ENCODE data around the gene DNAL4. TPM values are rescaled to one million over a fixed set of nuclear protein-coding genes. Genes with fewer than 3 reads are reported as not detected.

DNAL4 gene
- total and polyA plus RNA-seq, 4 donors: 8.2 to 14.3 (median 9.8) TPM

DNA sequence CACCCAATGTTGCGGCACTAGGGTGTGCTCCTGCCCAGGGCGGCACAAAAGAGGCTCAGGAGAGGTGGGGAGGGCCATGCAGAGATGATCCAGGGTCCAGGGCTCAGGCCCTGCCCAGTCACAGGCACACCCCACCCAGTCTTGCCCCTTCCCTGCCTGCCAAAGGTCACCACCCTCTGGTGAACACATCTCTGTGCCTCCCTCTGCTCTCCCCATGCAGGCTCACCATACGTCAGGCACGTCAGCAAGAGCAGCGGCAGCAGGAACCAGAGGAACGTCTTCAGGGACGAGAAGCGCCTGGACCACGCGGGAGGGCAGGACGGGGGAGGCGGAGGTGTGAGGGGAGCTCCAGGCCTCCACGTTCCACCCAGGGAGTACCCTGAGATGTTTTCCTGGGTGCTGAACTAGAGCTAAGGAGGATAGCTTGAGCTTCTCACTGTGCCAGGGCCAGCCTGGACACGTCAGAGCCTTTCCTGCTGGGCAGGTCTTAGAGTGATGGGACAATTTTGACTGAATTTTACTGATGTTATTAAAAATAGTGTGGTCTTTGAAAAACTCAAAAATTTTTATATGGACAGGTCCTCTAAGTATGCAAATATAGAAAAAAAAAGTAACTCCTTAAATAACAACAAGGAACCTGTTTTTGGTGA, 45.3 kb downstream of the DNAL4 start:
- H3K9me3 ChIP-seq (ENCODE audit: control insufficient read depth, low read length): no peaks in the 10 kb centered on the region
- H3K27me3 ChIP-seq (ENCODE audit: control insufficient read depth in 1 of 2, insufficient read depth in 2 of 2, low read length in 1 of 2): no peaks in the 10 kb centered on the region
- no peak overlapping the region for H3K4me3 ChIP-seq (ENCODE audit: low read length in 2 of 2)
- DNase-seq (no peak), ATAC-seq (ENCODE audit: low FRiP score) (no peak)
- H3K27ac ChIP-seq (ENCODE audit: low read depth in 1 of 2, low read length in 2 of 2): no peak overlapping the region
- intact Hi-C loops (cut with DNase I): no loop called here
- WGBS, 2 donors: 72 to 77% methylated on average over 13 to 14 of the region's 14 CpGs
- H3K36me3 ChIP-seq (ENCODE audit: control insufficient read depth in 1 of 2, insufficient read depth in 2 of 2, low read length in 1 of 2): peaks cover 5 to 28% of the 10 kb centered on the region in 2 donors
- H3K4me1 ChIP-seq (ENCODE audit: control insufficient read depth in 1 of 2, insufficient read depth in 2 of 2, low read length in 2 of 2): no peaks in the 10 kb centered on the region

- DNase-seq (no peak), ATAC-seq (ENCODE audit: low FRiP score) (no peak)
- no peak overlapping the region for H3K4me3 ChIP-seq (ENCODE audit: low read length in 2 of 2)
- 90 to 91% methylated on average over 14 of the region's 14 CpGs for WGBS, 2 donors
- no peaks in the 10 kb centered on the region for H3K9me3 ChIP-seq (ENCODE audit: control insufficient read depth, low read length)
- H3K4me1 ChIP-seq (ENCODE audit: control insufficient read depth in 1 of 2, insufficient read depth in 2 of 2, low read length in 2 of 2): no peaks in the 10 kb centered on the region
- H3K27me3 ChIP-seq (ENCODE audit: control insufficient read depth in 1 of 2, insufficient read depth in 2 of 2, low read length in 1 of 2): no peaks in the 10 kb centered on the region
- no peak overlapping the region for H3K27ac ChIP-seq (ENCODE audit: low read depth in 1 of 2, low read length in 2 of 2)
- intact Hi-C loops (cut with DNase I): no loop called here
- peaks cover 6 to 32% of the 10 kb centered on the region in 2 donors for H3K36me3 ChIP-seq (ENCODE audit: control insufficient read depth in 1 of 2, insufficient read depth in 2 of 2, low read length in 1 of 2)
Measured at GRCh38 chr22:38745676-38746460, 48.1 kb downstream of the DNAL4 start.

DNA sequence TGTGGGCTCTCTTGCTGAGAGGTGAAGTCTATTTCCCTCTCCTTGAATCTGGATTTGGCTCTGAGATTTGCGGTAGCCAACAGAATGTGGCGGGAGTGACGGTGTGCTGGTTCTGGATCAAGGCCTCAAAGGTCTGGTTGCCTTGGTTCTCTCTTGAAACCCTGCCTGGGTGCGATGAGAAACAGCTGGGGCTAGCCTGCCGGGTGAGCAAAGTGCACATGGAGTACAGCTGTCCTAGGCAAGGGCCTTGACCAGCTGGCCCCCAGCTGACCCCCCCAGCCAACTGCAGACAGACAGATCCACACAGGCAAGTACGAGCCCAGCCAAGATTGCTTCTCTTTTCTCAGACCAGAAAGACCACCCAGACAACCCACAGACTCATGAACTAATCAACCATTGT, 49.0 kb downstream of the DNAL4 start:
- H3K9me3 ChIP-seq (ENCODE audit: control insufficient read depth, low read length): no peaks in the 10 kb centered on the region
- H3K36me3 ChIP-seq (ENCODE audit: control insufficient read depth in 1 of 2, insufficient read depth in 2 of 2, low read length in 1 of 2): peaks cover 13 to 33% of the 10 kb centered on the region in 2 donors
- no peak overlapping the region for H3K27ac ChIP-seq (ENCODE audit: low read depth in 1 of 2, low read length in 2 of 2)
- H3K27me3 ChIP-seq (ENCODE audit: control insufficient read depth in 1 of 2, insufficient read depth in 2 of 2, low read length in 1 of 2): no peaks in the 10 kb centered on the region
- no peak overlapping the region for H3K4me3 ChIP-seq (ENCODE audit: low read length in 2 of 2)
- intact Hi-C loops (cut with DNase I): no loop called here
- ATAC-seq (ENCODE audit: low FRiP score): no peak
- no peak for DNase-seq
- H3K4me1 ChIP-seq (ENCODE audit: control insufficient read depth in 1 of 2, insufficient read depth in 2 of 2, low read length in 2 of 2): no peaks in the 10 kb centered on the region
- WGBS, 2 donors: 91 to 92% methylated on average over 6 of the region's 6 CpGs

GRCh38 chr22:38742176-38742942, 51.6 kb downstream of the DNAL4 start:
- Histone ChIP-seq H3K4me3 (ENCODE audit: low read length in 2 of 2) (no peak overlapping the region), H3K27me3 (ENCODE audit: control insufficient read depth in 1 of 2, insufficient read depth in 2 of 2, low read length in 1 of 2) (no peaks in the 10 kb centered on the region), H3K4me1 (ENCODE audit: control insufficient read depth in 1 of 2, insufficient read depth in 2 of 2, low read length in 2 of 2) (no peaks in the 10 kb centered on the region), H3K27ac (ENCODE audit: low read depth in 1 of 2, low read length in 2 of 2) (no peak overlapping the region), H3K36me3 (ENCODE audit: control insufficient read depth in 1 of 2, insufficient read depth in 2 of 2, low read length in 1 of 2) (peaks cover 11 to 42% of the 10 kb centered on the region in 2 donors), H3K9me3 (ENCODE audit: control insufficient read depth, low read length) (no peaks in the 10 kb centered on the region)
- ATAC-seq (ENCODE audit: low FRiP score): no peak
- 89 to 91% methylated on average over 25 of the region's 25 CpGs for WGBS, 2 donors
- DNase-seq: no peak
- intact Hi-C loops (cut with DNase I): no loop called here

DNA sequence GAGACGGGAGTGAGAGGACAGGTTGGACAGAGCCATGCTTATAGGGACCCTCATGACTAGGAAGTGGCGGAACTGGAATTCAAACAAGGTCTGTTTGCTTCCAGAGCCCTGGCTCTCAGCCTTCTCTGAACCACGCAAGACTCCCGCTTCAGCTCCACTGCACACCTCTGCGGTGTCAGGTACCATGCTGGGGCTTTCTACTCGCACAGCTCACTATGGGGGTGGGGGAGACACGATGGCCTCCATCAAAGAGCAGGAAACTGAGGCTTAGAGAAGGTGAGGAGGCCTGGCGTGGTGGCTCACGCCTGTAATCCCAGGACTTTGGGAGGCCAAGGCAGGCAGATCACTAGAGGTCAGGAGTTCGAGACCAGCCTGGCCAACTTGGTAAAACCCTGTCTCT, 52.4 kb downstream of the DNAL4 start:
- Histone ChIP-seq H3K27me3 (ENCODE audit: control insufficient read depth in 1 of 2, insufficient read depth in 2 of 2, low read length in 1 of 2) (no peaks in the 10 kb centered on the region), H3K9me3 (ENCODE audit: control insufficient read depth, low read length) (no peaks in the 10 kb centered on the region), H3K4me1 (ENCODE audit: control insufficient read depth in 1 of 2, insufficient read depth in 2 of 2, low read length in 2 of 2) (no peaks in the 10 kb centered on the region), H3K36me3 (ENCODE audit: control insufficient read depth in 1 of 2, insufficient read depth in 2 of 2, low read length in 1 of 2) (peaks cover 11 to 42% of the 10 kb centered on the region in 2 donors), H3K4me3 (ENCODE audit: low read length in 2 of 2) (no peak overlapping the region), H3K27ac (ENCODE audit: low read depth in 1 of 2, low read length in 2 of 2) (no peak overlapping the region)
- ATAC-seq (ENCODE audit: low FRiP score) (no peak), DNase-seq (no peak)
- intact Hi-C loops (cut with DNase I): no loop called here
- WGBS, 2 donors: 93 to 94% methylated on average over 10 of the region's 10 CpGs

GRCh38 chr22:38741166-38741565, 52.8 kb downstream of the DNAL4 start:
- no peaks in the 10 kb centered on the region for H3K4me1 ChIP-seq (ENCODE audit: control insufficient read depth in 1 of 2, insufficient read depth in 2 of 2, low read length in 2 of 2)
- no peak overlapping the region for H3K4me3 ChIP-seq (ENCODE audit: low read length in 2 of 2)
- no peaks in the 10 kb centered on the region for H3K27me3 ChIP-seq (ENCODE audit: control insufficient read depth in 1 of 2, insufficient read depth in 2 of 2, low read length in 1 of 2)
- intact Hi-C loops (cut with DNase I): no loop called here
- no peak overlapping the region for H3K27ac ChIP-seq (ENCODE audit: low read depth in 1 of 2, low read length in 2 of 2)
- ATAC-seq (ENCODE audit: low FRiP score): no peak
- no peak for DNase-seq
- H3K36me3 ChIP-seq (ENCODE audit: control insufficient read depth in 1 of 2, insufficient read depth in 2 of 2, low read length in 1 of 2): peaks cover 11 to 42% of the 10 kb centered on the region in 2 donors
- no peaks in the 10 kb centered on the region for H3K9me3 ChIP-seq (ENCODE audit: control insufficient read depth, low read length)
- 86 to 89% methylated on average over 9 of the region's 9 CpGs for WGBS, 2 donors

DNA sequence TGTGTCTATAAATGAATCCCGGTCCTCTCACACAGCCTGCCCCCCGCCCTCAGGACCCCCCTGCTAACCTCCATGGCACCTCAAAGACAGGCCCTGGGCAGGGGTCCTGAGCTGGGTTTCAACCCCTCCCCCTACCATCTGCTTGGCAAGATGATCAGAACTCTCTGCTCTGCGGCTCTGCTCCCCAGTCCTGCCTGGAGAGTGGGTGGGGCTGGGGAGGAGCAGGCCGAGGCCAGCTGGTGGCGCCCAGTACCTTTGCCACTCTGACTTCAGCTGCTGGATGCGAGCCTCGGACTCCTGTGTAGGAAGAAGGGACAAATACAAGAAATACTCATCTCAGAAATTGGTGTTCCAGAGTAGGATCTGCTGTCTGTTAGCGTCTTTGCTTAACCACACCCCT, 53.2 kb downstream of the DNAL4 start:
- DNase-seq (no peak), ATAC-seq (ENCODE audit: low FRiP score) (no peak)
- Histone ChIP-seq H3K27ac (ENCODE audit: low read depth in 1 of 2, low read length in 2 of 2) (no peak overlapping the region), H3K36me3 (ENCODE audit: control insufficient read depth in 1 of 2, insufficient read depth in 2 of 2, low read length in 1 of 2) (peaks cover 11 to 43% of the 10 kb centered on the region in 2 donors), H3K4me3 (ENCODE audit: low read length in 2 of 2) (no peak overlapping the region), H3K27me3 (ENCODE audit: control insufficient read depth in 1 of 2, insufficient read depth in 2 of 2, low read length in 1 of 2) (no peaks in the 10 kb centered on the region), H3K4me1 (ENCODE audit: control insufficient read depth in 1 of 2, insufficient read depth in 2 of 2, low read length in 2 of 2) (no peaks in the 10 kb centered on the region), H3K9me3 (ENCODE audit: control insufficient read depth, low read length) (no peaks in the 10 kb centered on the region)
- intact Hi-C loops (cut with DNase I): no loop called here
- 72 to 77% methylated on average over 8 of the region's 8 CpGs for WGBS, 2 donors

DNA sequence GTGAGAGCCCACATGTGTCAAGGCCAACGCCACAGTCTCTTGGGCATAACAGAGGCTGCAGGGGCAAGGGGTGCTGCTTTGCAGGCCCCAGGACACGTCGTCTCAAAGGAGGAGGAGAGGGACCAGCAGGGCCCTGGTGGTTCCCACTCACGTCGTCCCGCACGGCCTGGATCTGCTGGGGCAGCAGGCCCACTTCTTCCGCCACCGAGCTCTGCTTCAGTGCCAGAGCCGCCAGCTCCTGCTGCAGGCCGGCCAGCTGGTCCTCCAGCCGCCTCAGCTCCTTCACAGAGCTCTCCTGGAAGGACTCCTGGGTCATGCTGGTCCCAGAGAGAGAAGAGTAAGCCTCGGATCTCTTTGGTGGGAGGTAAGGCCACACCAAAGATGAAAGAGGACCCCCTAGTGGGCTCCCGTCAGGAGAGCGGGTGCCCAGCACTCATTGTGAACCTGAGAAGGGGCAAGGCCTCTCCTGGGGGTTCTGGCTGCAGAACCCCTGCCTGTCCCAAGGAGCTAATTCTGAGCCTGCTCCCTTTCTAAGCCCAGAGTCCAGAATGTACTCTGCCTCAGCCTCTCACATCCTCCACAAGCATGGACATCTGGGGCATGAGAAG, 53.7 kb downstream of the DNAL4 start:
- ATAC-seq (ENCODE audit: low FRiP score): no peak
- WGBS, 2 donors: 79 to 81% methylated on average over 15 of the region's 15 CpGs
- Histone ChIP-seq H3K27me3 (ENCODE audit: control insufficient read depth in 1 of 2, insufficient read depth in 2 of 2, low read length in 1 of 2) (no peaks in the 10 kb centered on the region), H3K4me1 (ENCODE audit: control insufficient read depth in 1 of 2, insufficient read depth in 2 of 2, low read length in 2 of 2) (no peaks in the 10 kb centered on the region), H3K9me3 (ENCODE audit: control insufficient read depth, low read length) (no peaks in the 10 kb centered on the region), H3K27ac (ENCODE audit: low read depth in 1 of 2, low read length in 2 of 2) (no peak overlapping the region), H3K36me3 (ENCODE audit: control insufficient read depth in 1 of 2, insufficient read depth in 2 of 2, low read length in 1 of 2) (peaks cover 11 to 45% of the 10 kb centered on the region in 2 donors), H3K4me3 (ENCODE audit: low read length in 2 of 2) (no peak overlapping the region)
- intact Hi-C loops (cut with DNase I): no loop called here
- no peak for DNase-seq

Data from aorta (tissue), 5 donors.